Testis (tissue), 3 donors: ENCODE data around the gene KRTAP1-5. TPM values are rescaled to one million over a fixed set of nuclear protein-coding genes. Genes with fewer than 3 reads are reported as not detected.
"Not testable (repeated sequence)": the region's sequence is repeated elsewhere in the genome, so short reads cannot be mapped to it uniquely, and the experiment has no call there.

Experiments
- DNase-seq: peaks from one replicate; pipeline ENCODE4 v3.0.0-alpha.2; 2019
- H3K27ac ChIP-seq, 2 donors: fragments of 200-600 bp; sonication (generic); one replicate each; pipeline ENCODE4 v1.5.1; 2019
- H3K27me3 ChIP-seq: fragments of 200-600 bp; sonication (generic); one replicate; pipeline ENCODE4 v1.5.1; 2019
- H3K36me3 ChIP-seq: fragments of 200-600 bp; sonication (generic); one replicate; pipeline ENCODE4 v1.5.1; 2017; ENCODE audit warnings: low read depth; ENCODE audit errors: missing control alignments
- H3K4me1 ChIP-seq: fragments of 200-600 bp; sonication (generic); one replicate; pipeline ENCODE4 v1.5.1; 2019
- H3K4me3 ChIP-seq, 2 donors: fragments of 200-600 bp; sonication (generic); one replicate each; pipeline ENCODE4 v1.5.1; 2017 to 2019
- H3K9me3 ChIP-seq: fragments of 200-600 bp; sonication (generic); one replicate; pipeline ENCODE4 v1.5.1; 2017
- CTCF ChIP-seq, 3 experiments: fragments of 450-650 bp in 2 of 3; fragments of 200-600 bp in 1 of 3; sonication (generic) in 1 of 3; IDR thresholded peaks; one replicate each; pipeline ENCODE4 v1.5.1; 2016 to 2019; ENCODE audit warnings: antibody characterized with exemption in 3 of 3, mild to moderate bottlenecking in 2 of 3, moderate library complexity in 1 of 3
- POLR2A ChIP-seq: fragments of 450-650 bp; IDR thresholded peaks from one replicate; pipeline ENCODE4 v1.6.1; 2017; ENCODE audit warnings: antibody characterized with exemption, mild to moderate bottlenecking, moderate library complexity
- WGBS, 2 donors: methylation state at CpG; one replicate each; pipeline ENCODE4 v1.1.5; 2018; 5-methylcytosine and 5-hydroxymethylcytosine counted together
- intact Hi-C: fragments of 100-400 bp; cut with DNase I; formaldehyde crosslinking; loops from one replicate; pipeline ENCODE4 v1.15.1; 2023; ENCODE audit warnings: low total_unique reads
- polyA plus RNA-seq: library from polyadenylated mRNA; stranded (reverse); fragments of 350-450 nt; fragmentation: Illumina TruSeq; extraction: RNeasy Lipid Tissue Mini Kit (QIAGEN cat#74804); gene quantifications from one replicate; pipeline ENCODE4 v1.2.3, GENCODE V29; 2014; ENCODE audit warnings: low read depth, low replicate concordance; ENCODE audit not compliant: insufficient read depth
- total RNA-seq, 2 donors: library from RNA; depleted of rRNA; stranded (reverse); fragments of >200 nt; gene quantifications; one replicate each; pipeline ENCODE4 v1.2.3, GENCODE V29; 2016

Gene KRTAP1-5
- total and polyA plus RNA-seq, 3 donors from 2014 or later: not detected

GRCh38 chr17:41063449-41063848 lies 36.4 kb upstream of the KRTAP1-5 start:
- Histone ChIP-seq H3K4me1 (no peaks in the 10 kb centered on the region), H3K27me3 (no peaks in the 10 kb centered on the region), H3K27ac (no peak overlapping the region), H3K4me3 (no peak overlapping the region), H3K9me3 (no peaks in the 10 kb centered on the region), H3K36me3 (no peaks in the 10 kb centered on the region)
- TF ChIP-seq CTCF (IDR thresholded peaks at IDR 0.05) (no peak), POLR2A (no peak)
- WGBS, 2 donors: 85 to 88% methylated on average over 4 of the region's 4 CpGs
- no peak for DNase-seq
- intact Hi-C loops: no loop called here

- Histone ChIP-seq H3K27me3 (no peaks in the 10 kb centered on the region), H3K36me3 (no peaks in the 10 kb centered on the region), H3K4me3 (no peak overlapping the region), H3K9me3 (no peaks in the 10 kb centered on the region), H3K4me1 (no peaks in the 10 kb centered on the region), H3K27ac (peak overlapping the region in 1 of 2 donors; percentile 41)
- no peak for DNase-seq
- no peak for TF ChIP-seq CTCF (IDR thresholded peaks at IDR 0.05)
- TF ChIP-seq POLR2A: no peak
- intact Hi-C loops: no loop called here
- 48 to 51% methylated on average over 1 of the region's 1 CpG for WGBS, 2 donors
Measured at GRCh38 chr17:41061964-41062363, 35.0 kb upstream of the KRTAP1-5 start.

- Histone ChIP-seq H3K9me3 (no peaks in the 10 kb centered on the region), H3K4me3 (no peak within 1 kb of the TSS), H3K27ac (no peak within 1 kb of the TSS), H3K36me3 (no peaks in the 10 kb centered on the region), H3K27me3 (no peaks in the 10 kb centered on the region), H3K4me1 (no peaks in the 10 kb centered on the region)
- DNase-seq: no peak
- TF ChIP-seq CTCF (IDR thresholded peaks at IDR 0.05) (no peak), POLR2A (no peak)
- 44 to 74% methylated on average over 6 of the region's 6 CpGs for WGBS, 2 donors
- intact Hi-C loops: no loop called here
Measured at GRCh38 chr17:41060052-41060604, 33.1 kb upstream of the KRTAP1-5 start, which contains the start of gene KRTAP2-3. Gene KRTAP2-3, minus strand, starts transcription at chr17:41060114. Its CDS starts 64 bp downstream, at chr17:41060050.

- 24 to 44% methylated on average over 8 to 9 of the region's 31 CpGs for WGBS, 2 donors
- DNase-seq, H3K4me3 ChIP-seq, H3K9me3 ChIP-seq, H3K4me1 ChIP-seq, intact Hi-C loops, H3K27me3 ChIP-seq, H3K27ac ChIP-seq, H3K36me3 ChIP-seq: not testable (repeated sequence)
Measured at GRCh38 chr17:41059276-41060051, 32.5 kb upstream of the KRTAP1-5 start.

- Histone ChIP-seq H3K36me3 (no peaks in the 10 kb centered on the region), H3K27ac (no peak overlapping the region), H3K4me1 (no peaks in the 10 kb centered on the region), H3K9me3 (no peaks in the 10 kb centered on the region), H3K27me3 (no peaks in the 10 kb centered on the region), H3K4me3 (no peak overlapping the region)
- DNase-seq: no peak
- intact Hi-C loops: no loop called here
- TF ChIP-seq CTCF (IDR thresholded peaks at IDR 0.05): no peak
- no peak for TF ChIP-seq POLR2A
- WGBS, 2 donors: 83 to 96% methylated on average over 5 of the region's 5 CpGs
Measured at GRCh38 chr17:41058741-41059140, 31.7 kb upstream of the KRTAP1-5 start.
